Stimulated activated CD4-positive, alpha-beta T cell treated with anti-CD3 and anti-CD28 coated beads, Interleukin-2, amount 100 ng/mL, for 24 hours (primary cell): ENCODE results near the gene CLEC18B.
"Not testable (repeated sequence)": the region's sequence is repeated elsewhere in the genome, so short reads cannot be mapped to it uniquely, and the experiment has no call there.

Experiments
- DNase-seq, 2 donors: peaks; one replicate each; pipeline ENCODE4 v3.0.0-alpha.2; 2020

Gene CLEC18B

DNA sequence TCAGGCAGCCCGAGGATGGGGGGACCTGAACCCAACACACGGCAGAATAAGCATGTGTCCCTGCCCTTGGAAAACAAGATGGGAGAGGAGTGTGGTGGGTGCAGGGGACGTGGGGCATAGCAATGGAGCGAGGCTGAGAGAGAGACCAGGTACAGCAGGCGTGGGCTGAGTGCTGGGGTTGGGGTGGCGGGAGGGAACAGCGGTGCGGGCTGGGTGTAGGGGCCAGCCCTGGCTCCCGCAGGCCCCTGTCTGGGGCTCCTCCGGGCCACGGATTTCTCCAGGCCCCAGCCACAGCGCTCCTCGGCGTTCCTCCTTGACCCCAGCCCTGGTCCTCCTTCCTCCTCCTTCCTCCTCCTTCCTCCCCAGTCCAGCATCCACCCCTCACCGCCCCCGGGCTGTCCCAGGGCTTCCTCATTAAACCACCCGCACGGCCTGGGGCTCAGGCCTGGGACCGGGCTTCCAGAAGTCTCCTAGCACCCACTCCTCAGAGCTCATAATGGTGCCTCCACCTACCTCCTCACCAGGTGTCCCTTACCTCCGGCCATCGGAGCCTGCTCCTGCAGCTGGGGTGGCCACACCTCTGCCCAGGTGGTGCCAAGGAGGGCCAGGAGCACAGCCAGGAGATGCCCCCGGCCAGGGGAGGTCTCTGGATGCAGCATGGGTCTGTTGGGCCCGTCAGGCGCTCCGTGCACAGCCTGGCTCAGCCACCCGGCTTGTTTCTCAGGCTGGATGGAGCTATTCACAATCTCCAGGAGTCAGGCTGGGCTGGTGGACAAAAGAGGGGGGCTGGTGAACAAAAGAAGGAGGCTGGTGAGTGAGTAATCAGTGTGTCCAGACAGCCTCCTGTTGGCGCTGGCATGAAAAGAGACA, at the start of gene CLEC18B:
CLEC18B (minus strand) TSS at position 867 of the 870 bp plus-strand sequence; CDS start at position 659, 208 bp downstream.
- DNase-seq = not testable (repeated sequence)

DNA sequence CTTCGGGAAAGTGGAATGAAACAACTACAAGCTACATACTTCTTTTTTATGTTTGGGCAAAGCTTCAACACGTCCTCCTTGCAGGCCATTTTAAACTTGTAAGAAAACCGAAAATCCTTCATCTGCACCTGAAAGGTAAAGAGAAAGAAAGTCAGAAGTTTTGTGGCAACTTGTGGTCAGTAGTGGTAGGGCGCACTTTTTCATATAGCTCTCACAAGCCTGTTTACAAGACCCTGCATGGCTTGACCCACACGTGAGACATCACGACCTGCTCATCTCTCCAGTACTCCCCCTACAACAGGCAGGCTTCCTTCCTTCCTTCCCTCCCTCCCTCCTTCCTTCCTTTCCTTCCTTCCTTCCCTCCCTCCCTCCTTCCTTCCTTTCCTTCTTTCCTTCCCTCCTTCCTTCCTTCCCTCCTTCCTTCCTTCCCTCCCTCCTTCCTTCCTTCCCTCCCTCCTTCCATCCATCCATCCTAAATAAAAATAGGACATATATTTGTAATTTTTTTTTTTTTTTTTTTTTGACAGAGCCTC, 48.7 kb upstream of the CLEC18B start:
- no peak for DNase-seq

DNA sequence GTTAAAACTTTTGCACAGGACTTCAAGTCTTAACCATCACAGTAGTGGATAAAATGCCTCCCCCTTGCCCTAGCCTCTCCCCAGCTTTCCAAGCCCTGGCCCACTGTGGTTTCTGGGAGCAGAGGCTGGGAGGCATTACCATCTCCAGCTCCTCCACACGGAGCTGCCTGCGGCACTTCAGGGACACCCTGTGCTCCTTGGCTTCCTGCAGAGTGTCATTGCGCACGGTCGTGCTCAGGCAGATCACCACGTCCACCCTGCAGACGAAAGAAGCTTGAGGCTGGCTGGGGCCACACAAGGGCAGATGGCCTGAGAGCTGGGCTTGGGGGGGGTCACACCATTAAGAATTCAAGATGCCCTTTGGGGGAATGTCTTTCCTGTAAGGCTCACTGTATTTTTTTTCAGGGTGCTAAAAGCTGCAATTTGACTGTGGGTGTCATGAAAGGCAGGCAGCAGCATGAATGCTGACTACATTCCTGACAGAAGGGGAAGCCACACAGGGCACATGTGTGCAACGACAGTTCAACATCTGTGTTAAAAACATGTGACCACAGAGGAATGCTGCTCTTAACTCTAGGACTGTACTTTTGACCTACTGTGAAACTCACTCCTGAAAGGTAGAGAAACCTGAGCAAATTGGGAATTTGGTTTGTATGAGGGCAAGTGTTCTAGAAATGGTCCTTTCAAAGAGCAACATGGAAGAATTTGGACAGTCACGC, 47.7 kb upstream of the CLEC18B start:
- no peak for DNase-seq

DNA sequence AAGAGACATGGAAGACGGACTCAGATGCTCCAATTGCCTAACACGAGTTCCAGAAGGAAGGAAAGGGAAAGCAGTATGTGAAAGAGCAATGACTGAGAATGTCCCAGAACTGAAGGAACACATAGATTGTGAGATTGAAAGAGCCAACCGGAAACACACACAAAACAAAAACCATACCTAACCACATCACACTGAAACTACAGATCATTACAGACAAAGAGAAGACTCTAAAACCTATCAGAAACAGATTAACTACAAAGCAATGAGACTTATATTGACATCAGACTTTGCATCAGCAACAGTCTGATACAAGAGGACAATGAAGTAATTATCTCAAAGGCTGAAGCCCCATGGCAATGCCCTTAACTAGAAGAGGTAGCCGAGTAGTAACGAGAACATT, 45.6 kb upstream of the CLEC18B start:
- no peak for DNase-seq

DNA sequence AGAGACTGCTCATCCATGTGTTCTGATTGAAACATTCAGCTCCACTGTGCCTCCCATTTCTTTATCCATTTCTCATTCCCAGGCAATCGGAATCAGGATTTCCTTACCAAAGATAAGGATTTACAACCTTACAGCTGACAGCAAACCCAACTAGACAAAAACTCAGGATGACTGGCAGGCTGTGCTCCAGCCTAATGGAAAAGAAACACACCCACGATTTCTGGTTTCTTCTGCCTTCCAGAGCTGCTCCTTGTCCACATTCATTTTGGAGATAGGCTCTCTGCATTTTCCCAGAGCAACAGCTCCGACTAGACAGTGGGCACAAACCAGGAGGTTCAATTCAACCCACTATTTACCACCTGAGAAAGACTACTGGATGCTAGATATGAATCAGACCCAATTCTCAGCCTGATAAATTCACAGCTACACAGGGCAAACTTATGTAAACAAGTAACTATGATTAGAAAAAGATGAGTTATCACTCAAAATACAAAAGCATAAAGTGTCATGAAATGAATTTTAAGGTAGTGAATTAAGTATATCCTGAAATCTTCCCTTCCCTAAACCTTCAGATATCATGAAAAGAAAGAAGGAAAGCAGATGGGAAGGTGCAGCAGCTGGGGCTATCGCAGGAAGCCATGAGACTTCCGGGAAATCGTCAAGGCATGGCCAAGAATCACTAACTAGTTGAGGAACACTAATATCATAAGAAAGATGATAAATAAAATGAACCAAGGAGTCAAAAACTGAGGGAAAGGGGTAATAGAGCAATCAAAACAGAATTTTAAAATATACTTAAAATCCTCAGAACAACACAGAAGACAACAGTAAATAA, 44.8 kb upstream of the CLEC18B start:
- no peak for DNase-seq

DNA sequence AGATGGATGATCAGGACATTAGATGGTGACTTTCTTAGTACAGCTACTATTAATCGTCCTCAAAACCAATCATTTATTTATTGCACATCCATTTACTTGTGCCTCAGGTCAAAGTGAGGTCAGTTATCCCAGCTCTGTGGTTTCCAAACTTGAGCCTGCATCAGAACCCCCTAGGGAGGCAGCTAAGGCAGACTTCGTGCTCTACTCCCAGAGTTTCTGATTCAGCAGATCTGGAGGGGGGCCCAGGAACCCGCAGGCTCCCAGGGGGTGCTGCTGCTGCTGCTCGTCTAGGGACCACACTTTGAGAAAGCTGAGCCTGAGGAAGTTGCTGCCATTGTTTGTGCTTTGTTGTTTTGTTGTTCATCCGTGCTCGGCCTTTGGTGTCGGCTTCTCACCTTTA, 44.0 kb upstream of the CLEC18B start:
- DNase-seq = no peak

DNA sequence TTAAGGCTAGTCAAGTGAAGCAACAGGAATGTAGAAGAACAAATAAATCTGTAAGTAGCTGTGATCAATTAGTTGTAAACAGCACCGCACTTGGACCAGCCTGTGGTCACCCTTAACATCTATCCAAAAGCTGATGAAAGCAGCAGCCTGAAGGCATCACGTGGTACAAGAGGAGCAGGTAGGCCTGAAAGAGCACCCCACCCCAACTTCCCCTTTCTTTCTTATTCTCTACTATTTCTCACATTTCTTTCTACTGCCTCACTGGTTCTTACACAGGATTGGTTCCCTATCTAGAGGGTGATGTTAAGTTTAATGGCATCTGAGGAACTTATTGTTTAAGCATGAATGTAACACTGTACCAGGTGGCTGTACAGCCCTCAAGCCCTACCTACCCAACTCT, 42.6 kb upstream of the CLEC18B start:
- DNase-seq = no peak

DNA sequence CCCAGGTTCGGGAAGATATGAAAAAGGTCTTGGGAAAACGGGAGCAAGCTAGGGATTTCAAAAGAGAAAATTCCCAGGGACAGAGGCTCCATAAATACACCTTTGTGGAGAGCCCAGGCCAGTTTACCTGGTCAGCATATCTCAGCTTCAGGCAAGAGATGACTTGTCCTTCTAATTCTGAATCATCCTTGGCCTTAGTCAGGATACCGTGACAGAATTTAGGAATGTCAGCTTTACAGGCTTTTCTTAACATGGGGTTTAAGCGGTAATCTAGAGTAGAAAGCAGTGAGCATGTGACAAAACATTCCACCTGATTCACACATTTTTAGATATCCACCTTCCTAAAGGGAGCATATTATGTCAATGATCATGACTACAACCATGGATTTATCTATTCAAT, 41.1 kb upstream of the CLEC18B start:
- DNase-seq = no peak

DNA sequence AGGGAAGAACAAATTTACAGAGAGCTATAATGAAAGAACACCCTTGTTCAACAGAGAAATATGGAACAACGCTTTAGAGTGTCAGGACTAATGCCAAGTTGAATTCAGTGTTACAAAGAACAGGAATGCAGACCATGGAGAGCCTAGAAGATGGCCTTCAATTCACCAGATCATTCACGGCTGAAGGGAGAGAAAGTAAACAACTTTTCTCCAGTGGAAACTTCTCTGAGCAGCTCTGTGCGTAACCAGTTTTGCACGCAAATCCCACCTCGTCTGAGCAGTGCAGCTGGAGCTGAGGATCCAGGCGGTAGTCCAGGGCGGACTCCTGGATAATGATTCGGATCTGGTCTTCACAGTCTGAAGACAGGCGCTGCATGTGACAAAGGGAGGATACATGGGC, 40.5 kb upstream of the CLEC18B start:
- DNase-seq = no peak

DNA sequence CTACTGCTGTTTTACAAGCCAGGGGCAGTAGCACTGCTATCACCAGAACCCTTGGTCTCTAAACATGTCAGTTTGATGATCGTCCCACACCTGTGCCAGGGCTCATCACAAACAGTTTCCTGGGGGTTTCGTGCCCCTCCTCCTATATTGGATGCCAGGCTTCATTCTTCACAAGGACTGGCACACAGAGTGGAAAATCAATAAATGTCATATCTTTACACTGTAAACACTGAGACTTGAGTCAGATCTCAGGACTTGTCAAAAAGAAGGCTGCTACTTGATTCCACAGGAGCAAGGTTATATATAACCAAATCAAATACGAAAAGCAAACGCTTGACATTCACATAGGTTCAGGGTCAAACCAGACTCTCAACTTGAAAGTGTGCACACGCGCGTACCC, 39.3 kb upstream of the CLEC18B start:
- no peak for DNase-seq

DNA sequence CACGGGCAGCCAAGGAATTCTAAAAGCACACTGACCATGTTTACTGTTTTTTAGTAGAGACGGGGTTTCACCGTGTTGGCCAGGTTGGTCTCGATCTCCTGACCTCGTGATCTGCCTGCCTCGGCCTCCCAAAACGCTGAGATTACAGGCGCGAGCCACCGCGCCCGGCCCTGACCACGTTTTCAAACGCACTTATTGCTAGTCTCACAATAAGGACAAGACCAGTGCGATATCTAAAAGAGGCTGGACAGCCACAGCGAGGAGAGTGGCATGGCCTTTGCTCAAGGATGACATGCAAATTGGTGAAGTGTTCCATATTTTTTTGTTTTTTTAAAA, 35.0 kb upstream of the CLEC18B start:
- DNase-seq = no peak

DNA sequence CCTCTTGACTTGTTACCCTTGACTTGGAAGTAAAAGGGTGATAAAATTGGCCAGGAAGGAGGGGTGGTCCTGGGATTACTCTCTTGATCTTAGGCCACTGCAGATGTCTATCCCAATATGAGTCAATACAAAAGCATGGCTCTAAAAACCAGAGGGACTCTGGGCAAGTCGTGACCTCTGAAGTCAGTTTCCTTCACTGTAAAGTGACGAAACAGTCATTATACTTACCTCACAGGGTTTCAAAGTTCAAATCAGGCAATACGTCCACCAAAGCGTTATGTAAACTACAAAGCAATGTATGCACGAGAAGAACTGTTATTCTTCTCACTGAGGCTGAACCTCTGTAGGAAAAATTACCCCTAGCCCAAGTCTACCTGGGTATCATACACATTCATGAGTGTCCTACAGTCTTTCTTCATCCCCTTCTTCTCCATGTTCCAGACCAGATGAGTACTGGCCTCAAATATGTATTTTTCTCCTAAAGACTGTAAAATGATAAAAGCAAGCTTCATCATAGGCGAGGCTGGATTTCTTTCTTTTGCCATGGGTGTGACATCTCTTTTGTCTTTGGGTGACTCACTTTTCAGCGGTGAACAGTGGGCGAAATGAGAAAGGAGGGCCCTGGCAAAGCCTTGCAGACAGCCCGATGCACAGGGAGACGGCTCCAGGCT, 34.5 kb upstream of the CLEC18B start:
- DNase-seq = no peak

DNA sequence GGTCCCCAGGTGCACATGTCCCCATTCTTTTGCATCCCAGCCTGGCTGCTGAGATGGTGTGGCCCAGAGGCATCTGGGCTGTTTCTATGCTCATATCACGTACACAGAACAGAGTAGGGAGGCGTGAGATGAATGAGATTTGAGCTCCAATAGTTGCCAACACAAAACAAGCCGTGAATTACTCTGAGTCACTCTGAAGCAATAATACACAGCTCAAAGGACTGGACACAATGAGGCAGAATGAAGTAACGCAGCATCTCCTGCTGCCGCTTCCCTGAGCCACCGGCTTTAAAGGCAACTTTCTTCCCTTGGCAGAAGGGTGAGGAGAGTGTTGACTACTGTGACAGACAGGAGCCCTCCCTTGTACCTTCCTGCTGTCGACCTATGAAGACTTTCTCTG, 33.9 kb upstream of the CLEC18B start:
- no peak for DNase-seq

DNA sequence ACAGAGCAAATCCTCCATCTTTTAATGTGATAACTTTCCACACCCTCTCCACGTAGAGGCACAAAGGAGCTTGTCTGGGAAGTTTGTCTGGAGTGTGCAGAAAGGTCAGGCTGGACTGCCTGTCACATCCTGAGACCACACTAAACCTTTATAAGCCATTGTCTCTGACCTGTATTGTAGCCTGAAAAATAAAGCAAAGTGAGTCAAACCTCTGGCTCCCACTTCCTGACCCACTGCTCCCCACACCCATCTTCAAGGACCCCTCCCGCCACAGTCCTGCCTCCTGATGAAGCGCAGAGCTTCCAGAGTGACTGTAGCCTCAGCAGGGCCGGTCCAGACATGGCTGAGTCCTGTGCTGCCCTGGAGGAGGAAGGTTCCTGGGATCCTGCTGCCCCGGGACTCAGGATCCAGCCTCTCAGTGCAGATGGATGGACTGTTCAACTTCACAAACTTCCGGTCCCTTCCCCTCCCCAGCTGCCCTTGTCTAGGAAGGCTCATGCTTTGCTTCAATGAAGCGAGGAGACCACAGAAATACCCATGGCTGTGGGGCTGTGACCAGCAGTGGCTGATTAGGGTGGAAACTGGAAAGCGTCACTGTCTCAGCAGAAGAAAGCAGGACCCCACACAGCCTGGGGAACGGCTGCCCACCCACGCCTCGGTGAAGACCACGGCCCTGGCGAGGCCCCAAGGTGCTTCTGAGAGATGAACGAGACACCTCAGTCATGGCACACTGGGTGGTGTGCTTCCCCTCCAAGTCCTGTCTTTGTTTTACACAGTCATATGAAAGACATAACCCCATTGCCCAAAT, 30.9 kb upstream of the CLEC18B start:
- no peak for DNase-seq

DNA sequence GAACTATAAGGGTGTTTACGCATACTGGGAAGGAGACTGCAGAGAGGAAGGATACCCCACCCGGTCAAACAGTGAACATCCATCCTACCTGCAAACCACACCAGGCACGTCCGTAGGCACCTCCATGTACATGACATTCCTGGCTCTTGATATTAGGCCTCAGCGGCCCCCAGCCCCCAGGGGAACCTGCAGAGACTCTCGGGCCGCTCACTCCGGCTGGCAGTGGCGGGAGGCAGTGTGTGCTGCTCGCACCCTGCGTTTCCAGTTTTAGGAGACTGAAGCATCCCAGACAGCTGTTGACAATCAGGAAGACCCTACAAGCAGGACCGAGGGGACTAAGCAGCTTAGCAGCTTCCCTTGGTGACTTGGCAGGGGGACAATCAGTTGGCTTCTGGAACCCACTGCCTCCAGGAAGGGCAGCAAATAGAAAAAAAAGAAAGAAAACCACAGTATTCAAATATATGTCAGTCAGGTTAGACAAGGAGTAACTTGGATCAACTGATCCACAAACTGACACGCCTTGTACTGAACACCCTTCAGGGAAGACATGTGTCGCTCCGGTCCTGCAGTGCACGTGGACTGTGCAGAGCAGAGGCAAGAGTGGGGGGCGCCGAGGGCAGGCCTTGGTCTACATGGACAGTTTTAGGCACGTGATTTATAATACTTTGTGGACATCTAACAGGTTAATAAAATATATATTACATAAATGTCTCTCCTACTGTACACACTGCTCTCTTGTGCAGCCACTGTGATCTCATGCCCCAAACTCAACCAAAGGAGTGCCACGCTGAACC, 29.9 kb upstream of the CLEC18B start:
- no peak for DNase-seq

DNA sequence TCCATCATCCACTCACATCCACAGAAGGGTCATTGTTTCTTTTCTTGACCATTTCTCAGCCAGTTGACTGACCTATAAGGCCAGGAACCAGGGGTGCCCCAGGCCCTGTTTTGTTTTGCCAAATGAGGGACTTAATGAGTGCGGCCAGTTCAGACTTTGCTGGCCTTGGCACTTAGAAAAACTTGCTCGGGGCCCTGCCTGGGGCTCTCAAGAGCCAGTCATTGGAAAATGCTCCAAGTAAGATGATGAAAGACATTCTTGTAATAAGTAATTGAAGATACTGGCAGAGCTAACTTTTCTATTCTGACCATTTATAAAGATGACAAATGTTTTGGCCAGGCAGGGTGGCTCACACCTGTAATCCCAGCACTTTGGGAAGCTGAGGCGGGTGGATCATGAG, 29.0 kb upstream of the CLEC18B start:
- DNase-seq = no peak

DNA sequence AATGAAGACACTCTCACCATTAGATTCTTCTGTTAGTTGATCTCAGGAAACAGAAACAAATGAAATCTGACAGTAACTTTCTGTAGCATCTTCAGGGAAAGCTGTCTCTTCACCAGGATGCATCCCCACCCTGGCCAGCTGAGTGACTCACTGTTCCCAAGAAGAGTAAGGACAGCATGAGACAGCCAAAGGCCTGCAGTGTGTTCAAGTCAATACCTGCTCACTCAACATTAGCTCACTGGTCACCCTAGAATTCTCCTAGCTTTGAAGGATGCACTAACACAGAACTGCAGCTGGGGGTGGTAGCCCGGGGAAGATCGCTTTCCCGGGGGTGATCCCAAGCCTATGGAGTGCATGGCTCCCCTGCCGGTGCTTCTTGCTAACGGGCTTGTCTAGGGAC, 28.2 kb upstream of the CLEC18B start:
- DNase-seq = no peak

DNA sequence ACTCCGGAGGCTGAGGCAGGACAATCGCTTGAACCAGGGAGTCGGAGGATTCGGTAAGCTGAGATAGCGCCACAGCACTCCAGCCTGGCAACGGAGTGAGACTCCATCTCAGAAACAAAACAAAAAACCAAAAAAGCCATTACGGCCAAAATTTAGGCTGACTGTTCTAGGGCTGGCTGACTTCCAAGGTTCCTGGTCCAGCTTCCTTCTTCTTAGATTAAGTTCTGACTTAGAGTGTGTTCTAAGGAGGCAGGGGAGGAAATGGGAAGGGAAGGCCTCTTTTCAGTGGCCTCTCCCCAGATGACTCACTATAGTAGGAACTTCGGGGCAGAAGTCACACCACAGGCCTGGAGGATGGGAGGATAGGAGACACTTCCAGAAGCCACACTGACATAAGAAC, 27.7 kb upstream of the CLEC18B start:
- no peak for DNase-seq

DNA sequence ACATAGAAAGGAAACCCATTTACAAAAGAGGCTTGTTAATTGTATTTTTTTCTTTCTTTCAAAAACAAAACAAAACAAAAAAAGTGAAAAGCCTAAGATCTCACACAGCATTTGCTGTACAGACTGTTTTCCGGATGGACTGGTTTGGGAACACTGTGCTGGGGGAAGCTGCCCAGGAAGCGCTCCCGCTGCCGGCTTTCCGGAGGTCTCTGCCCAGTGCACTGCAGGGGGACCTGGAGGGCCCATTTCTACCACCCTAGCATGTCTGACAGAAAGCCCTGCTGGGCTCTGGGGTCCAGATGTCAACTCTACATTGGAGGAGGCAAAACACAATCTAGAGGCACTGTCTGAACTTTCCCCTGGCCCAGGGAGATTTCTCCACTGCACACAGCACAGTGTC, 26.3 kb upstream of the CLEC18B start:
- no peak for DNase-seq

DNA sequence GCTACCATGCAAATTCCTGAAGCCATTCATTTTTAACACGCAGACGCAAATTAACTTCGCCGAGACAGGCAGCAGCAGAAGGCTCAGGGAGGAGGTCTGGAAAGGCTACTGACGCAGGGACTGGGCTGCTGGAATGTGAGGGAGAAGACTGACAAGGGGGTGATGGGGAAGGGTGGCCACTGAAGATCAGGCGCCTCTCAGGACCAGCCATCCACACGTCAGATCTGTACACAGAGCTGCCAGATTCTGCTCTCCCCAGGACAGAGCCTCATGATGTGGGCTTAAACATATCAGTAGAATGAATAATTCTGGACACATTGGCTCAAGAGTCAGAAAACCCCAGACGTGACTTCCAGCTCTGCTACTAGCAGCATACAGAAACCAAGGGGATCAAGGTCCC, 25.6 kb upstream of the CLEC18B start:
- DNase-seq = no peak
